ENCODE measurements around the gene HJURP.

The HJURP gene

DNA sequence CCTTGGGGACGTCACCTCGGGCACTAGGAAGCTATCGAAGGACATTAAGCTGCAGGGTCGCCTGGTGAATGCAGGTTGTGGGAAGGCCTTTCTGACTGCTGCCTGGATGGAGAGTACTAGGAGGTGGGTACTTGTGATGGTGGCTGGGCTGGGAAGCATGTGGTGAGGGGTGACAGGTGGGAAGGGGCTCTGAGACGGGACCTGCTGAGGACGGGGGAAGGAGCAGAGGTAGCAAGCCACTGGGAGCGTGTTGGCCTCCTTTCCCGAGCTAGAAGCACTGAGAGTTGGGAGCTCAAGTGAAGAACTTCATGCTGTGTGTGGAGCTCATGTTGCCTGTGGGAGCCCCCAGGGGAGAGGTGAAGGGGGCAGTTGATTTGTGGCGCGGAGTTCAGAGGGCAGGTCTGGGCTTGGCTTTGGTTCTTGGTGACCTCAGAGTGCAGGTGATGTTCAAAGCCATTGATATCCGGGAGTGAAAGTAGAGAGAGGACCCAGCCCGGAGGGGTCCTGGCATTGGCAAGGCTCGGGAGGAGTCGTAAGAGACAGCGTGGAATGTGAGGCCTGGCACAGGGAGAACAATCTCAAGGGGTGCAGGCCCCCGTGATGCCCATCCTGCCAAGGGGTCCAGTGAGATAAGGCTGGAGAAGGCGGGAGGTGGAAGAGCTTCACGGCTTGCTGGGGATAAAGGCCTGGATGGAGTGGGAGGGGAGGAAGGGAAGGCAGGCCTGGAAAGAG, 63.0 kb downstream of the HJURP start:
- Histone ChIP-seq H3K27me3 (ENCODE audit: insufficient read depth, low read length, poor library complexity) (no peaks in the 10 kb centered on the region), H4K5ac (ENCODE audit: low read length) (no peak overlapping the region), H3K18ac (ENCODE audit: low read length) (no peak overlapping the region), H4K8ac (ENCODE audit: low read depth, low read length) (no peak overlapping the region), H3K9ac (ENCODE audit: low read length) (no peak overlapping the region), H2BK15ac (replicated peaks; ENCODE audit: low read depth) (no peak overlapping the region), H3K4me3 (ENCODE audit: low read length) (no peak overlapping the region), H2BK5ac (ENCODE audit: low read length) (no peak overlapping the region), H3K23ac (ENCODE audit: low read length) (no peak overlapping the region), H3K79me1 (ENCODE audit: low read length) (no peaks in the 10 kb centered on the region), H3K27ac (ENCODE audit: low read depth, low read length) (no peak overlapping the region), H3K4me1 (ENCODE audit: control insufficient read depth, low read depth, low read length) (no peaks in the 10 kb centered on the region), H3K4me2 (ENCODE audit: low read length) (no peak overlapping the region), H3K79me2 (ENCODE audit: control insufficient read depth, insufficient read depth, low read length) (no peaks in the 10 kb centered on the region), H3K56ac (ENCODE audit: low read length) (no peak overlapping the region), H3K4ac (ENCODE audit: low read depth, low read length) (no peak overlapping the region), H2AK5ac (ENCODE audit: low read length) (no peak overlapping the region), H2BK120ac (ENCODE audit: low read depth, low read length) (no peak overlapping the region), H3K36me3 (ENCODE audit: control insufficient read depth, insufficient read depth, low read length) (no peaks in the 10 kb centered on the region)
- no CpG with 5 or more reads among the region's 18 CpGs for WGBS (ENCODE audit: extremely low coverage, insufficient coverage, low lambda C conversion rate)
- no peak for DNase-seq

DNA sequence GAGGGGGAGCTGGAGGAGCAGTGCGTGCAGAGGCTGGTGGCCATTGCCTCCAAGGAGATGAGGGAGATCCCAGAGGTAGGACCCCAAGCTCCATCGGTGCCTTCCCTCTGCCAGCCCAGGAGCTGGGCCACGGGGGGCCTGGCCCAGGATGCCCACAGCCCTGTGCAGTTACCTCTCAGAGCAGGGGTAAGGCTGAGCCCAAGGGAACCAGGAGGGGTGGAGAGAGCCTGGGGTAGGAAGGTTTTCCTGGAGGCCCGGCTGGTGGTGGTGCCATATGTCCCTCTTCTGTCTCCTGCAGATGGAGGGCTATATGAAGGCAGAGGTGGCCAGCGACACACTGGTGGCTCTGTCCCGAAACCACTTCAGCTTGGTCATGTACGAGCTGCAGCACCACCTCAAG, 64.8 kb downstream of the HJURP start:
- no peak overlapping the region for H3K56ac ChIP-seq (ENCODE audit: low read length)
- H4K8ac ChIP-seq (ENCODE audit: low read depth, low read length) = no peak overlapping the region
- H3K79me1 ChIP-seq (ENCODE audit: low read length) = no peaks in the 10 kb centered on the region
- no peak overlapping the region for H2BK5ac ChIP-seq (ENCODE audit: low read length)
- H3K23ac ChIP-seq (ENCODE audit: low read length) = no peak overlapping the region
- no peak overlapping the region for H3K9ac ChIP-seq (ENCODE audit: low read length)
- H3K4ac ChIP-seq (ENCODE audit: low read depth, low read length) = no peak overlapping the region
- H2AK5ac ChIP-seq (ENCODE audit: low read length) = no peak overlapping the region
- H3K18ac ChIP-seq (ENCODE audit: low read length) = no peak overlapping the region
- H3K36me3 ChIP-seq (ENCODE audit: control insufficient read depth, insufficient read depth, low read length) = no peaks in the 10 kb centered on the region
- H3K4me3 ChIP-seq (ENCODE audit: low read length) = no peak overlapping the region
- H2BK15ac ChIP-seq (replicated peaks; ENCODE audit: low read depth) = no peak overlapping the region
- no peaks in the 10 kb centered on the region for H3K4me1 ChIP-seq (ENCODE audit: control insufficient read depth, low read depth, low read length)
- no peak overlapping the region for H2BK120ac ChIP-seq (ENCODE audit: low read depth, low read length)
- WGBS (ENCODE audit: extremely low coverage, insufficient coverage, low lambda C conversion rate) = no CpG with 5 or more reads among the region's 7 CpGs
- no peak overlapping the region for H3K27ac ChIP-seq (ENCODE audit: low read depth, low read length)
- H3K79me2 ChIP-seq (ENCODE audit: control insufficient read depth, insufficient read depth, low read length) = no peaks in the 10 kb centered on the region
- no peaks in the 10 kb centered on the region for H3K27me3 ChIP-seq (ENCODE audit: insufficient read depth, low read length, poor library complexity)
- no peak overlapping the region for H4K5ac ChIP-seq (ENCODE audit: low read length)
- DNase-seq = no peak
- H3K4me2 ChIP-seq (ENCODE audit: low read length) = no peak overlapping the region
